Measurements from ENCODE around the gene TFIP11.

DNA sequence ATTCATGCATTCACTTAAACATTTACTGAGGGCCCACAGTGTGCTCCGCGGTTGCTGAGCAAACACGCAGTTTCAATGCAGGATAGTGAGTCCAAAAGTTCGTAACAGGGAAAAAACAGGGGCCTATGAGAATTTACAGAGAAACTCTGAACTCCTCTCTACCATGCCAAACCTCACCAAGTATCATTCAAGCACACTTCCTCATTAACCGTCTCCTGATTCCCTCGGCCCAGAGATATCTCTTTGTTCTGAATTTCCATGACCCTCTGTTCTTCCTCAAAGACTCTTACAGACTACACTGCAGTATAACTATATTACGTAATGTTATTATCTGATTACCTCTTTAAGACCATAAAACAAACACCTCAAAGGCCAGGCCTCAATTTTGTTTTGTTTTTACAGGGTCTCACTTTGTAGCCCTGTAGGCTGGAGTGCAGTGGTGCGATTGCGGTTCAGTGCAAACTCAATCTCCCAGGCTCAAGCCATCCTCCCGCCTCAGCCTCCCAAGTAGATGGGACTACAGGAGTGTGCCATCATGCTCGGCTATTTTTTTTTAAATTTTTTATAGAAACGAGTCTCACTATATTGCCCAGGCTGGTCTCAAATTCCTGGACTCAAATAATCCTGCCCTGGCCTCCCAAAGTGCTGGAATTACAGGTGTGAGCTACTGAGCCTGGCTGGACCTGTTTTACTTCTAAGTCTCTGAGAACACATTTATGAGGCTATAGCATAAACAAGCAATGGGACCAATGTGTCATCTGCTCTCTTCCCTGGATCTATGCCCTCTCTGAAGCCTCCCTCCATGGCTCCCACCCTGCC is 32.3 kb downstream of the TFIP11 start:
- TF ChIP-seq CTCF (IDR thresholded peaks at IDR 0.05) (no peak), POLR2A (IDR thresholded peaks at IDR 0.05) (no peak)
